K562 (cell line): ENCODE results near the gene KRTAP5-5. TPM values are rescaled to one million over a fixed set of nuclear protein-coding genes. Genes with fewer than 3 reads are reported as not detected.

Experiments used
- ATAC-seq: fragments of 200-7000 bp; cut with Tn5 transposase; 3 replicates; pipeline ENCODE4 v1.9.1; 2020; ENCODE audit warnings: moderate library complexity
- BruUV-seq: library from RNA; stranded (reverse); fragments of 400-500 nt; replicated peaks from 2 replicates; lab custom pipeline; 2021; lab: Mats Ljungman, UMichigan
- CTCF ChIA-PET: fragments of 300-600 bp; formaldehyde crosslinking; extraction: SDS; loops from one replicate; lab custom pipeline; 2021; ENCODE audit warnings: low intra/inter-chr PET ratio; lab: Yijun Ruan, JAX
- POLR2A ChIA-PET: fragments of 300-600, 350-650 bp; sonication (Branson Sonifier 250); formaldehyde crosslinking; extraction: SDS; loops from one replicate; lab custom pipeline; 2021; ENCODE audit warnings: antibody characterized with exemption, inconsistent platforms; lab: Yijun Ruan, JAX
- DNase-seq, 4 experiments: peaks; one replicate each; pipeline versions ENCODE4 v3.0.0 to v3.0.0-alpha.2; 2011 to 2018; ENCODE audit warnings: low spot score in 3 of 4, mixed read lengths in 3 of 4; ENCODE audit errors: extremely low read depth in 1 of 4
- FAIRE-seq: peaks from 2 replicates; lab custom pipeline; 2011; peaks lifted over from hg19 to GRCh38; lab: Jason Lieb, UNC
- H2AFZ ChIP-seq: 2 replicates; pipeline ENCODE4 v1.6.0; 2011; ENCODE audit warnings: low read depth, low read length, control low read depth, inconsistent platforms
- H3K27ac ChIP-seq: fragments of 200-600 bp; 3 replicates; pipeline ENCODE4 v1.8.0; 2011; ENCODE audit warnings: low read depth, mild to moderate bottlenecking, control low read depth, inconsistent platforms, low read length, moderate library complexity, mixed read lengths; ENCODE audit errors: extremely low read depth
- H3K27me3 ChIP-seq, 2 experiments: fragments of 300-600 bp in 1 of 2; 2 replicates in 1 of 2; 3 replicates in 1 of 2; pipeline versions ENCODE4 v1.6.0 to v1.8.0; 2011; ENCODE audit warnings: inconsistent platforms in 2 of 2, low read length in 2 of 2, mild to moderate bottlenecking in 1 of 2, mixed read lengths in 1 of 2, moderate library complexity in 1 of 2; ENCODE audit not compliant: control insufficient read depth in 2 of 2, insufficient read depth in 2 of 2
- H3K36me3 ChIP-seq: fragments of 300-600 bp; 3 replicates; pipeline ENCODE4 v1.8.0; 2011; ENCODE audit warnings: mild to moderate bottlenecking, low read length, inconsistent platforms; ENCODE audit not compliant: control insufficient read depth, insufficient read depth
- H3K4me1 ChIP-seq, 2 experiments: fragments of 200-600 bp in 1 of 2; replicated peaks in 1 of 2; 2 replicates in 1 of 2; 3 replicates in 1 of 2; pipeline versions ENCODE4 v1.5.1 to v1.8.0; 2011; ENCODE audit warnings: inconsistent platforms in 2 of 2, low read length in 2 of 2, mild to moderate bottlenecking in 1 of 2, mixed read lengths in 1 of 2, moderate library complexity in 1 of 2; ENCODE audit not compliant: control insufficient read depth in 2 of 2, insufficient read depth in 2 of 2
- H3K4me2 ChIP-seq: 2 replicates; pipeline ENCODE4 v1.6.1; 2011; ENCODE audit warnings: low read length, control low read depth, inconsistent platforms, mixed read lengths; ENCODE audit not compliant: insufficient read depth
- H3K4me3 ChIP-seq: fragments of 200-600 bp; sonication (generic), shearing (Covaris generic); 2 replicates; pipeline ENCODE4 v1.5.1; 2016; ENCODE audit warnings: control low read depth, inconsistent platforms
- H3K79me2 ChIP-seq: fragments of 200-600 bp; 3 replicates; pipeline ENCODE4 v1.8.0; 2011; ENCODE audit warnings: low read length, inconsistent platforms; ENCODE audit not compliant: control insufficient read depth, insufficient read depth
- H3K9ac ChIP-seq, 2 experiments: 2 replicates each; pipeline versions ENCODE4 v1.6.0 to v1.6.1; 2011; ENCODE audit warnings: low read depth in 2 of 2, low read length in 2 of 2, control low read depth in 1 of 2, inconsistent platforms in 1 of 2, mild to moderate bottlenecking in 1 of 2, mixed read lengths in 1 of 2; ENCODE audit not compliant: insufficient read depth in 1 of 2
- H3K9me1 ChIP-seq: one replicate; pipeline ENCODE4 v1.6.0; 2011; ENCODE audit warnings: inconsistent platforms, mild to moderate bottlenecking, low read length, moderate library complexity; ENCODE audit not compliant: control insufficient read depth, insufficient read depth
- H3K9me3 ChIP-seq: replicated peaks from 2 replicates; pipeline ENCODE4 v1.5.1; 2011; ENCODE audit warnings: low read depth, low read length, inconsistent platforms; ENCODE audit not compliant: control insufficient read depth, insufficient read depth
- H4K20me1 ChIP-seq: replicated peaks from 2 replicates; pipeline ENCODE4 v1.6.1; 2011; ENCODE audit warnings: low read length, inconsistent platforms, mixed read lengths; ENCODE audit not compliant: control insufficient read depth, insufficient read depth
- ADNP ChIP-seq: fragments of 200-800 bp; sonication (Bioruptor generic); IDR thresholded peaks from 2 replicates; pipeline ENCODE4 v1.6.1; 2016; ENCODE audit warnings: missing genetic modification characterization, missing compliant biosample characterization
- CHD2 ChIP-seq: IDR thresholded peaks from 2 replicates; pipeline ENCODE4 v1.6.1; 2011; ENCODE audit warnings: low read depth, low read length
- CSDE1 ChIP-seq, 2 experiments: fragments of 450-650 bp; IDR thresholded peaks; 2 replicates each; pipeline ENCODE4 v1.6.1; 2016; ENCODE audit warnings: mild to moderate bottlenecking in 1 of 2
- GABPA ChIP-seq: fragments of 200-800 bp; sonication (Bioruptor generic); conservative IDR thresholded peaks from 2 replicates; pipeline ENCODE4 v1.6.1; 2016; ENCODE audit warnings: low read depth, missing genetic modification characterization, missing compliant biosample characterization
- MAFK ChIP-seq: IDR thresholded peaks from 2 replicates; pipeline ENCODE4 v1.6.1; 2011; ENCODE audit warnings: low read length, improper control_type of control experiment
- MECOM ChIP-seq: fragments of 250-450 bp; sonication (Bioruptor Pico); IDR thresholded peaks from 2 replicates; pipeline ENCODE4 v1.8.0; 2022; ENCODE audit warnings: inconsistent platforms
- MXI1 ChIP-seq: IDR thresholded peaks from 2 replicates; pipeline ENCODE4 v1.6.1; 2011; ENCODE audit warnings: low read depth, mild to moderate bottlenecking, improper control_type of control experiment, low read length
- MYC ChIP-seq, 2 experiments: fragments of 250-450 bp in 1 of 2; sonication (Bioruptor Pico) in 1 of 2; IDR thresholded peaks; 2 replicates each; pipeline versions ENCODE4 v1.5.1 to v1.6.1; 2012 to 2021; ENCODE audit warnings: low read depth in 2 of 2, borderline replicate concordance in 1 of 2, improper control_type of control experiment in 1 of 2, low read length in 1 of 2, mild to moderate bottlenecking in 1 of 2, moderate library complexity in 1 of 2
- NCOR1 ChIP-seq: fragments of 450-650 bp; IDR thresholded peaks from 2 replicates; pipeline ENCODE4 v1.6.1; 2016; ENCODE audit warnings: mild to moderate bottlenecking, moderate library complexity
- SRF ChIP-seq, 2 experiments: fragments of 250-450, 450-650 bp in 1 of 2; sonication (Bioruptor Pico) in 1 of 2; sonication (generic) in 1 of 2; formaldehyde crosslinking; IDR thresholded peaks; 2 replicates each; pipeline versions ENCODE4 v1.5.0 to v1.5.1; 2020 to 2022; ENCODE audit warnings: mild to moderate bottlenecking in 1 of 2, missing genetic modification reagents in 1 of 2
- SRSF7 ChIP-seq: fragments of 200-400 bp; formaldehyde crosslinking; optimal IDR thresholded peaks from 2 replicates; pipeline ENCODE3; 2017; ENCODE audit warnings: mild to moderate bottlenecking, low read depth, low read length
- ZNF133 ChIP-seq: fragments of 250-450 bp; sonication (Bioruptor Pico); IDR thresholded peaks from 2 replicates; pipeline ENCODE4 v1.4.0; 2020; ENCODE audit warnings: mild to moderate bottlenecking
- ZNF696 ChIP-seq: fragments of 250-450 bp; sonication (Bioruptor Pico); conservative IDR thresholded peaks from 2 replicates; pipeline ENCODE4 v1.4.0; 2020; ENCODE audit warnings: mild to moderate bottlenecking, moderate library complexity
- WGBS: fragments of 100-300 bp; shearing (Covaris generic); methylation state at CpG from one replicate; pipeline ENCODE4 v1.1.6; 2016; ENCODE audit warnings: low coverage, mixed read lengths; ENCODE audit not compliant: insufficient coverage; ENCODE audit errors: missing lambda C conversion rate; 5-methylcytosine and 5-hydroxymethylcytosine counted together
- in situ Hi-C: fragments of 300-500 bp; cut with MboI; formaldehyde crosslinking; loops from 4 replicates; pipeline ENCODE4 v1.15.0; 2018; ENCODE audit warnings: inconsistent platforms, mixed read lengths
- intact Hi-C: fragments of 100-400 bp; cut with micrococcal nuclease; formaldehyde crosslinking; loops from 2 replicates; pipeline ENCODE4 v1.14.2; 2022
- polyA plus RNA-seq, 8 experiments: library from polyadenylated mRNA; depleted of rRNA in 4 of 8; stranded (reverse) in 5 of 8; unstranded in 3 of 8; fragments of >200 nt; fragmentation: Nextera tagmentation in 2 of 8; fragmentation: Illumina TruSeq in 1 of 8; extraction: Ambion mirVana in 2 of 8; extraction: Trizol in 1 of 8; gene quantifications; 2 replicates each; pipeline versions ENCODE4 v1.2.1 to v1.2.3, GENCODE V29; 2011 to 2014; ENCODE audit warnings: inconsistent platforms in 1 of 8, missing spikeins in 1 of 8
- total RNA-seq, 7 experiments: library from RNA; depleted of rRNA in 6 of 7; stranded (reverse); fragments of >200 nt in 6 of 7; fragmentation: Illumina TruSeq in 2 of 7; extraction: Trizol in 2 of 7; gene quantifications; 2 replicates each; pipeline versions ENCODE4 v1.2.1 to v1.2.3, GENCODE V29; 2011 to 2021; ENCODE audit warnings: low replicate concordance in 1 of 7

KRTAP5-5 gene
- total and polyA plus RNA-seq, 9 of the 15 experiments (the other 6 are each of a cell fraction or from before 2014, with no cell fraction given), result not detected

DNA sequence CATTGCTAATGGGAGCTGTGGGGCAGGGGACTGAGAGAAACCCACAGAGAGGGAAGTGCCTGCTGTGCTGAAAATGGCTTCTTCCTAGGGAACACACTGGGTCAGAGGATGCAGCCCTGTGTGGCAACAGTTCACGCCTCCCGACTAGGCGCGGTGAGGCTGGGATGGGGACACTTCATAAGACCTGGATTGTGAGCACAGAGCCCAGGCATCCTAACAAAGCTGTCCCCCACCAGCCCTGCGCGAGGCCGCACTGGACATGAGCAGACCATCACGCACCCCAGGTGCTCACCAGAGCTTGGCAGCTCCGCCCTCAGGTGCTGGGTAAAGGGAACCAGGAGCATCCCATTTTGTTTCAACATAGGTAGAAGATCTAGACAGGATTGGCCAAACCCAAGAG is 5.9 kb upstream of the KRTAP5-5 start:
- Histone ChIP-seq H3K79me2 (no peaks in the 10 kb centered on the region), H2AFZ (no peak overlapping the region), H3K9me3 (no peaks in the 10 kb centered on the region), H3K4me3 (no peak overlapping the region), H3K9me1 (peaks cover 4% of the 10 kb centered on the region), H3K4me2 (no peak overlapping the region), H3K27me3 (peaks cover 25 to 54% of the 10 kb centered on the region in 2 experiments), H3K36me3 (no peaks in the 10 kb centered on the region), H4K20me1 (no peaks in the 10 kb centered on the region; the same call in 1 of the 2 replicates), H3K9ac (no peak overlapping the region), H3K4me1 (peaks cover 2 to 3% of the 10 kb centered on the region in 2 experiments; a peak in 3 of 5 replicates), H3K27ac (no peak overlapping the region)
- ATAC-seq (no peak), FAIRE-seq (no peak), DNase-seq (no peak)
- no TSS peak for BruUV-seq
- ChIA-PET POLR2A (no interaction called here), CTCF (no interaction called here)
- in situ Hi-C loops, result no loop called here
- TF ChIP-seq SRSF7, result no peak
- no peak for TF ChIP-seq MYC (IDR thresholded peaks at IDR 0.05; ENCODE audit: low read depth, low read length)
- no peak for TF ChIP-seq MYC (CRISPR knock-in tag; IDR thresholded peaks at IDR 0.05; ENCODE audit: borderline replicate concordance, low read depth)
- TF ChIP-seq CSDE1 (IDR thresholded peaks at IDR 0.05), result no peak
- TF ChIP-seq MAFK, result no peak
- no peak for TF ChIP-seq MXI1
- TF ChIP-seq ZNF133 (CRISPR knock-in tag), result no peak
- TF ChIP-seq MECOM (CRISPR knock-in tag), result no peak
- TF ChIP-seq ADNP (tag), result no peak
- no peak for TF ChIP-seq NCOR1
- TF ChIP-seq SRF (CRISPR knock-in tag; IDR thresholded peaks at IDR 0.05), result no peak
- no peak for TF ChIP-seq CHD2
- TF ChIP-seq ZNF696 (CRISPR knock-in tag), result no peak
- TF ChIP-seq GABPA, result no peak
- 7% methylated on average over 9 of the region's 9 CpGs for WGBS
- intact Hi-C loops, result no loop called here
